Mesendoderm (in vitro differentiated cells): ENCODE measurements around the gene BTN3A1.

Experiments
- DNase-seq: peaks from one replicate; pipeline ENCODE4 v3.0.0; 2013
- H2AK5ac ChIP-seq: 2 replicates; pipeline ENCODE4 v1.6.1; 2013; ENCODE audit warnings: low read length, inconsistent platforms
- H2BK120ac ChIP-seq: 2 replicates; pipeline ENCODE4 v1.6.1; 2013; ENCODE audit warnings: low read depth, mild to moderate bottlenecking, low read length, moderate library complexity, mixed read lengths
- H2BK15ac ChIP-seq: replicated peaks from 2 replicates; pipeline ENCODE4 v1.6.1; 2013; ENCODE audit warnings: low read depth, mild to moderate bottlenecking, moderate library complexity
- H2BK5ac ChIP-seq: 2 replicates; pipeline ENCODE4 v1.6.1; 2013; ENCODE audit warnings: low read length, inconsistent platforms
- H3K18ac ChIP-seq: 2 replicates; pipeline ENCODE4 v1.6.1; 2013; ENCODE audit warnings: mild to moderate bottlenecking, low read length, mixed read lengths
- H3K23ac ChIP-seq: one replicate; pipeline ENCODE4 v1.6.1; 2013; ENCODE audit warnings: low read length
- H3K27ac ChIP-seq: 2 replicates; pipeline ENCODE4 v1.5.1; 2013; ENCODE audit warnings: low read depth, mild to moderate bottlenecking, inconsistent platforms, low read length, moderate library complexity
- H3K27me3 ChIP-seq: 2 replicates; pipeline ENCODE4 v1.6.1; 2013; ENCODE audit warnings: low read length, control low read depth, mild to moderate bottlenecking, inconsistent platforms; ENCODE audit not compliant: insufficient read depth, poor library complexity
- H3K36me3 ChIP-seq: 2 replicates; pipeline ENCODE4 v1.6.1; 2013; ENCODE audit warnings: low read length, inconsistent platforms; ENCODE audit not compliant: control insufficient read depth, insufficient read depth
- H3K4ac ChIP-seq: one replicate; pipeline ENCODE4 v1.6.1; 2013; ENCODE audit warnings: low read depth, mild to moderate bottlenecking, low read length, moderate library complexity
- H3K4me1 ChIP-seq: 2 replicates; pipeline ENCODE4 v1.6.1; 2013; ENCODE audit warnings: low read depth, low read length, inconsistent platforms; ENCODE audit not compliant: control insufficient read depth
- H3K4me2 ChIP-seq: 2 replicates; pipeline ENCODE4 v1.6.1; 2013; ENCODE audit warnings: low read length
- H3K4me3 ChIP-seq: 2 replicates; pipeline ENCODE4 v1.5.1; 2013; ENCODE audit warnings: mild to moderate bottlenecking, low read length
- H3K56ac ChIP-seq: one replicate; pipeline ENCODE4 v1.6.1; 2013; ENCODE audit warnings: low read length
- H3K79me1 ChIP-seq: 2 replicates; pipeline ENCODE4 v1.6.1; 2013; ENCODE audit warnings: low read length, inconsistent platforms
- H3K79me2 ChIP-seq: 2 replicates; pipeline ENCODE4 v1.6.1; 2013; ENCODE audit warnings: mild to moderate bottlenecking, low read length; ENCODE audit not compliant: control insufficient read depth, insufficient read depth
- H3K9ac ChIP-seq: 2 replicates; pipeline ENCODE4 v1.6.1; 2013; ENCODE audit warnings: low read length, inconsistent platforms
- H4K5ac ChIP-seq: one replicate; pipeline ENCODE4 v1.6.1; 2013; ENCODE audit warnings: low read length
- H4K8ac ChIP-seq: one replicate; pipeline ENCODE4 v1.6.1; 2013; ENCODE audit warnings: low read depth, mild to moderate bottlenecking, control low read depth, low read length, moderate library complexity
- WGBS: extraction: QIAGEN DNeasy Blood & Tissue Kit; methylation state at CpG from one replicate; pipeline ENCODE4 v1.1.7; 2013; ENCODE audit warnings: low lambda C conversion rate, missing lambda C conversion rate; ENCODE audit not compliant: insufficient coverage; ENCODE audit errors: extremely low coverage; 5-methylcytosine and 5-hydroxymethylcytosine counted together

Gene BTN3A1

DNA sequence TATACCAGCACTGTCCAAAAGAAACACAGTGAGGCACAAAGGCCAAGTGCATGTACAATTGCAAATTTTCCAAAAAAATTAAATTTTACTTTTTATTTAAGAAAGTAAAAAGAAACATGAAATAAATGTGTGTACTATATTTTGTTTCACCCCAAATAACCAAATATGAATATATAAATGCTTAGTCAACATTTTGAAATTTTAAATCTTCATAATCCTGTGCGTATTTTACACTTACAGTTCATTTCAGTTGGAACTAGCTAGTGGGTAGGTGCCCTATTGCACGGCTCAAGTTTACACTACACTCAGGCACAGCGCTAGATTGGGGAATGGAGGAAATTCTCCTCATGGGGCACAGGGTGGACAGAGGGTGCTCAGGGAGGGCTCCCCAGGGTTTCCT, 20.3 kb downstream of the BTN3A1 start:
- no peak overlapping the region for H4K5ac ChIP-seq
- H3K4me2 ChIP-seq: no peak overlapping the region
- H3K56ac ChIP-seq: no peak overlapping the region
- no peak overlapping the region for H2BK5ac ChIP-seq
- H3K18ac ChIP-seq: no peak overlapping the region
- H3K4me3 ChIP-seq: no peak overlapping the region
- no peaks in the 10 kb centered on the region for H3K27me3 ChIP-seq
- H3K79me2 ChIP-seq: no peaks in the 10 kb centered on the region
- DNase-seq: no peak
- no peak overlapping the region for H3K9ac ChIP-seq
- H3K4me1 ChIP-seq: no peaks in the 10 kb centered on the region
- H3K4ac ChIP-seq: no peak overlapping the region
- H3K79me1 ChIP-seq: no peaks in the 10 kb centered on the region
- no peak overlapping the region for H2BK120ac ChIP-seq
- no peak overlapping the region for H3K27ac ChIP-seq
- H2AK5ac ChIP-seq: no peak overlapping the region
- H4K8ac ChIP-seq: no peak overlapping the region
- WGBS: no CpG with 5 or more reads among the region's 3 CpGs
- H3K36me3 ChIP-seq: no peaks in the 10 kb centered on the region
- H2BK15ac ChIP-seq: no peak overlapping the region
- no peak overlapping the region for H3K23ac ChIP-seq

DNA sequence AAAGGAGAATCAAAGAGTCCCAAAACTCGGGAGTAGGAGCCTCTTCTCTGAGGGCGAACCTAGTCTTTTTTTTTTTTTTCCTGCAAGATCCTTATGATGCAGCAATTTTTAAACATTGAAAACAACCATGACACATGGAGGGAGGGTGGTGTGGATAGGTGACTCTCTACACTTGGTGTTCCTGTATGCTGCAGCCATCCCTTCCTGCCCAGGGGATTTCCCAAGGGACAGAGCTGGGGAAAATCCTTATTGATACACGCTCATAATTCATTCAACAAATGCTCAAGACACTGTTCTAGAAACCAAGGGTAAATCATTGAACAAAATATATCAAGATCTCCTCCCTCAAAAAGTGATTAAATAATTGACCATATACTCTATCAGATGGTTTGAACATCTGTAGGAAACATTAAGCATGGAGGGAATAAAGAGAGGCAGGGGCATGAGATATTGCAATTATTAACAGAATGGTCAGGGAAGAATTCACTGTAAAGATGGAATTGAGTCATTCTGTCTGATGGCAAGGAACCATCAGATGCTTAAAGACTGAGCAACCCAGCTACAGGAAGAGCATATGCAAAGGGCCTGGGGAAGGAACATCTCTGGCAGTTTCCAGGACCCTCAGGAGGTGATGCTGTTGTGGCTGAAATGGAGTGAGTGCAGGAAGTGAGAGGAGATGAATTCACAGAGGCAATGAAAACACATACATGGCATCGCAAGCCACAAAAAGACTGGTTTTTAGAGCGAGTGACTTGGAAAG, 24.8 kb downstream of the BTN3A1 start:
- no peak overlapping the region for H2BK15ac ChIP-seq
- H3K18ac ChIP-seq: no peak overlapping the region
- no peak overlapping the region for H3K9ac ChIP-seq
- no peak overlapping the region for H3K4ac ChIP-seq
- no peak overlapping the region for H4K5ac ChIP-seq
- no peak overlapping the region for H3K56ac ChIP-seq
- H3K23ac ChIP-seq: no peak overlapping the region
- no CpG with 5 or more reads among the region's 5 CpGs for WGBS
- no peak overlapping the region for H2BK5ac ChIP-seq
- H3K4me3 ChIP-seq: no peak overlapping the region
- no peak overlapping the region for H2AK5ac ChIP-seq
- H3K4me2 ChIP-seq: no peak overlapping the region
- no peaks in the 10 kb centered on the region for H3K4me1 ChIP-seq
- H4K8ac ChIP-seq: no peak overlapping the region
- no peaks in the 10 kb centered on the region for H3K79me1 ChIP-seq
- no peaks in the 10 kb centered on the region for H3K27me3 ChIP-seq
- no peaks in the 10 kb centered on the region for H3K36me3 ChIP-seq
- H2BK120ac ChIP-seq: no peak overlapping the region
- no peak overlapping the region for H3K27ac ChIP-seq
- no peak for DNase-seq
- H3K79me2 ChIP-seq: no peaks in the 10 kb centered on the region

DNA sequence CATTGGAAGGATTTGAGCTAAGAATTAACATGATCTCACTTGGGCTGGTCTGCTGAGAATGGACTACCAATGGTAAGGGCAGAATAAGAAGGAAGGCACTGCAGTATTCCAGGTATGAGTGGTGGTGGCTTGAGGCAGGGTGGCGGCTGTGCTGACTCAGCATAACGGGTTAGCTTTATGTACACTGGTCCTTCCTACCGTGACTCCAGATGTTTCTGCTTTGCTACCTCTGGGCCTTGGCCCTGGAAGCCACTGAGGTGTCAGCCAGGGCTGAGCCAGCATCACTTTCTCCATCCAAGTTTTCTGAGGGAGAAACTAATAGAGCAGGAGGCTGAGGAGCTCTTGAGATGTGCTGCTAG, 25.4 kb downstream of the BTN3A1 start:
- WGBS: no CpG with 5 or more reads among the region's 3 CpGs
- Histone ChIP-seq H3K18ac (no peak overlapping the region), H4K5ac (no peak overlapping the region), H3K4me2 (no peak overlapping the region), H2BK15ac (no peak overlapping the region), H3K23ac (no peak overlapping the region), H3K9ac (no peak overlapping the region), H3K27me3 (no peaks in the 10 kb centered on the region), H4K8ac (no peak overlapping the region), H3K79me1 (no peaks in the 10 kb centered on the region), H3K4me1 (no peaks in the 10 kb centered on the region), H3K36me3 (no peaks in the 10 kb centered on the region), H2BK120ac (no peak overlapping the region), H3K27ac (no peak overlapping the region), H3K56ac (no peak overlapping the region), H3K79me2 (no peaks in the 10 kb centered on the region), H3K4ac (no peak overlapping the region), H2AK5ac (no peak overlapping the region), H2BK5ac (no peak overlapping the region), H3K4me3 (no peak overlapping the region)
- no peak for DNase-seq

DNA sequence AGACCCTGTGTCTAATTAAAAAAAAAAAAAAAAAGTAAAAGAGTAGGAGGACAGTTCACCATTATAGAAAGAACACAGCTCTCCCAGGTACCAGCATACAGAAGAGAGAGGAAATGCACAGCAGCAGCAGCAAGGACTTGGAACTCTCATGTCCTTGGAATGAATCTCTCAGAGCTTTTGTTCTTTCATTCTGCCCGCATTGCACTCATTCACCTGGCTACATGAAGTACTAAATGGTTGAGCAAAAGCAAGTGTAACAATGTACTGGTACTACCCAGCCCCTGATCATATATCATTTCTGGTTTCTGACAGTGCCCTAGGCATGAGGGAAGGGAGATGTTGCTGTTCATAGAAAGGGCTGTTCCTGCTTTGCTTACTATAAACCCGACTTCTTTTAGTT, 26.1 kb downstream of the BTN3A1 start:
- Histone ChIP-seq H2BK5ac (no peak overlapping the region), H3K4me2 (no peak overlapping the region), H3K79me2 (no peaks in the 10 kb centered on the region), H2BK15ac (no peak overlapping the region), H3K9ac (no peak overlapping the region), H3K27ac (no peak overlapping the region), H4K8ac (no peak overlapping the region), H3K79me1 (no peaks in the 10 kb centered on the region), H3K36me3 (no peaks in the 10 kb centered on the region), H3K4ac (no peak overlapping the region), H3K23ac (no peak overlapping the region), H3K18ac (no peak overlapping the region), H3K4me3 (no peak overlapping the region), H2AK5ac (no peak overlapping the region), H3K27me3 (no peaks in the 10 kb centered on the region), H2BK120ac (no peak overlapping the region), H4K5ac (no peak overlapping the region), H3K56ac (no peak overlapping the region), H3K4me1 (no peaks in the 10 kb centered on the region)
- no peak for DNase-seq
- WGBS: no CpG with 5 or more reads among the region's 2 CpGs

DNA sequence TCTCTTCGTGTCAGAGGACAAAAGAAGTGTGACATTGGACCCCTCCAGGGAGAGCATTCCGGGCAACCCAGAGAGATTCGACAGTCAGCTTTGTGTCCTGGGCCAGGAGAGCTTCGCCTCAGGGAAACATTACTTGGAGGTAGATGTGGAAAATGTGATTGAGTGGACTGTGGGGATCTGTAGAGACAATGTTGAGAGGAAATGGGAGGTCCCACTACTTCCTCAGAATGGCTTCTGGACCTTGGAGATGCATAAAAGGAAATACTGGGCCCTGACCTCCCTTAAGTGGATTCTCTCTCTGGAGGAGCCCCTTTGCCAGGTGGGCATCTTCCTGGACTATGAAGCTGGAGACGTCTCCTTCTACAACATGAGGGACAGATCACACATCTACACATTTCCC, 28.7 kb downstream of the BTN3A1 start:
- Histone ChIP-seq H3K27ac (no peak overlapping the region), H3K56ac (no peak overlapping the region), H3K27me3 (no peaks in the 10 kb centered on the region), H2BK5ac (no peak overlapping the region), H4K8ac (no peak overlapping the region), H2AK5ac (no peak overlapping the region), H3K4ac (no peak overlapping the region), H3K36me3 (no peaks in the 10 kb centered on the region), H3K4me2 (no peak overlapping the region), H4K5ac (no peak overlapping the region), H3K9ac (no peak overlapping the region), H3K79me2 (no peaks in the 10 kb centered on the region), H3K4me3 (no peak overlapping the region), H2BK15ac (no peak overlapping the region), H3K79me1 (no peaks in the 10 kb centered on the region), H3K18ac (no peak overlapping the region), H3K4me1 (no peaks in the 10 kb centered on the region), H3K23ac (no peak overlapping the region), H2BK120ac (no peak overlapping the region)
- no CpG with 5 or more reads among the region's 5 CpGs for WGBS
- DNase-seq: no peak
